Measurements from ENCODE around the gene TMEM219. TPM values are rescaled to one million over a fixed set of nuclear protein-coding genes. Genes with fewer than 3 reads are reported as not detected.
"Not testable (repeated sequence)": the region's sequence is repeated elsewhere in the genome, so short reads cannot be mapped to it uniquely, and the experiment has no call there.

The TMEM219 gene, protein sequence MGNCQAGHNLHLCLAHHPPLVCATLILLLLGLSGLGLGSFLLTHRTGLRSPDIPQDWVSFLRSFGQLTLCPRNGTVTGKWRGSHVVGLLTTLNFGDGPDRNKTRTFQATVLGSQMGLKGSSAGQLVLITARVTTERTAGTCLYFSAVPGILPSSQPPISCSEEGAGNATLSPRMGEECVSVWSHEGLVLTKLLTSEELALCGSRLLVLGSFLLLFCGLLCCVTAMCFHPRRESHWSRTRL
- 66.2 TPM for total RNA-seq
- long read RNA-seq, transcript TMEM219-201 (6 exons, 999 nt) = major isoform, 28 of 104 reads
- long read RNA-seq, transcript TMEM219-204 (5 exons, 1,292 nt) = minor isoform, 15 of 104 reads
- long read RNA-seq, partial matches to known transcripts = 5 of 104 reads
- long read RNA-seq, other reads (novel, unspliced or antisense) = 54 of 104 reads

DNA sequence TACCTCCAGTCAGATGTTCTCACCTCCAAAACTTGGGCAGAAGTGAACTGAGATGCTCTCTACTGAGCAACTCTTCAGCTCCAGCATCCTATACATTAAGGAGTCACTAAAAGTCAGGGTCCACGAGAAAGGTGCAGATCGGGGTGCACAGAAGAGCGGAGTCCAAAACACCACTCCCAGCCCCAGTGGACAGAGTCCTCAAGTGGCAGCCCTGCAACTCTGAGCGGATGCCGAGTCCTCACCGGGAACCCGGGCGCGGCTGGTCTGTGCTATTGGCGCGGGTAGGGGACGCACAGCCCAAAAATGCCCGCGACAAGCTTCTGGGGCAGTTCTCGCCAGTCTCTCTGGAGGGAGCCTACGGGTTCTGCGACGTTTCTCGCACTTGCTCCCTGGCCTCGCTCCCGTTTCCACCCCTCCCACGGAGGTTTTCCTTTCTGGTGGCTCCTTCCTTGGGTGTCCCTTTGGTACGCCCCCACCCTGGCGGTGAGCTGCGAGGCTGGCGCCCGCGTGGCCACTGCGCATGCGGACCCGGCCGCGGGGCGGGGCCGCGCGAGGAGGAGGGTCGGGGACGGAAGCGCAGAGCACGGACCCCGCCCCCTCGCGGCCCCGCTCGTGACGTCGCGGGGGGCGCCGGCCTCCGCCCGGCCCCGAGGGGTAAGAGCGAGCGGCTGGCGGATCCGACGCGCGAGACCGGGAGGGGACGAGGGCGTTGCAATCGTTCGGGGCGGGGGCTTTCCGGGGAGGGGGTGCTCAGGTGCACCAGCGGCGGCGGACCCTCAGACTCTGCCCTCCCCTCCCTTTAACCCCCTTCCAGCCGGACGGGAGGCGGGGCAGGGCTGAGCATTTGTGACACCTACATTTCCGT, at the start of gene TMEM219:
Gene TMEM219 (plus strand): TSS at position 601 of the 865 bp plus-strand sequence. CDS start 1,065 bp downstream, outside the sequence.
- peak; percentile 99 for ATAC-seq
- peak; percentile 95 for DNase-seq
- intact Hi-C loops (cut with micrococcal nuclease) = no loop called here

DNA sequence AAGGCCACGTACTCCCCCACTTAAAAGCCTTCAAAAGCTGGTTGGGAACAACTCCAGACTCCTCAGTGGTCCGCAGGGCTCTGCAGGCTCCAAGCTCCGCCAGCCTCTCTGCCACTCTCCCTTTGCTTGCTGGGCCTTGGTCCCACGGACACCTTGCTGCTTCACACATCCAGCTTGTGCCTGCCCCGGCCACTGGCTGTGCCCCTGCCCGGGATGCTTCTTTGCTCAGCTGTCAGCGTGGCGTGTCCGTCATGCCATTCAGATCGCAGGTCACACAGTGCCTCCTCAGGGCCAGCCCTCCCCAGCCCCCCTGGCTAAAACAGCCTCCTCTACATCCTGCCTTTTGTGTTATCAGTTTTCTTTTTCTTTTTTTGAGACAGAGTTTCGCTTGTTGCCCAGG, 49.8 kb upstream of the TMEM219 start:
- no peak for ATAC-seq
- intact Hi-C loops (cut with micrococcal nuclease) = no loop called here

DNA sequence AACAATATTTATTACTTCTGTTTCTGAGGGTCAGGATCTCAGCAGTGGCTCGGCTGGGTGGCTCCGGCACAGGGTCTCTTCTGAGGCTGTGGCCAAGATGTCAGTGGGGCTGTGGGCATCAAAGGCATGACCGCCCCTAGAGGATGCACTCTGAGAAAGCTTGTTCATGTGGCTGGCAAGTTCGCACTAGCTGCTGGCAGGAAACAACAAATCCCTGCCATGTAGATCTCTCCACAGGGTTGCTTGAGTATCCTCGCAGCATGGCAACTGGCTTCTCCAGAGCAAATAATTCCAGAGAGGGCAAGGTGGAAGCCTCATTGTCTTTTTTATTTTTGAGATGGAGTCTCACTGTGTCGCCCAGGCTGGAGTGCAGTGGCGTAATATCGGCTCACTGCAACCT, 48.4 kb upstream of the TMEM219 start:
- DNase-seq (no peak), ATAC-seq (no peak)
- intact Hi-C loops (cut with micrococcal nuclease) = no loop called here

More for the DNA sequence above, 49.8 kb upstream of the TMEM219 start:
- no peak for DNase-seq

DNA sequence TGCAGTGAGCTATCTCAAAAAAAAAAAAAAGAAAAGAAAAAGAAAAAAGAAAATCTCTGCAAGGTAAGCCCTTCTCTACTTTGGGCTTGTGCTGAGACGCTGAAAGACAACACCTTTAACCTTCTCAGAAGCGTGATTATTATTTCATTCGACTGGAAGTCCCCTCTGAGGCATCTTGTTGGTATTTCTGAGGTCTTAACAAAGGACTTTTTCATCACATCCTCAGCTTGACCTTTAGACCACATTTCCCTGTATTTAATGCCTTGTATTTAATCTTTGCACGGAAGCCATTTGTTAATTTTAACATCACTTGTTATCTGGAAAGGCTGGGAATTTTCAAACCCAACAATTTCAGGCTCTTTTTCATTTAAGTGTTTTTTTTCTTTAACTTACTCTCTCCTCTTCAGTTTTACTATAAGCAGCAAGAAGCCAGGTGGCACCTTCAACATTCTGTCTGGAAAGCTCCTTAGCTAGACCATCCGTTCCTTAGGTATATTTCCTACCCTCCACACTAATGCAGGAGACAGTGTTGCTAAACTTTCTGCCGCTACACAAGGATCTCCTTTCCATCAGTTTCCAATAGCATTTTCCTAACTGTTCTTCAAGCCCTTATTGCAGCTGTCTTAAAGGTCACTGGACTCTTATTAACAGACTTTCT, 46.2 kb upstream of the TMEM219 start:
- no peak for ATAC-seq
- no peak for DNase-seq
- intact Hi-C loops (cut with micrococcal nuclease) = no loop called here

DNA sequence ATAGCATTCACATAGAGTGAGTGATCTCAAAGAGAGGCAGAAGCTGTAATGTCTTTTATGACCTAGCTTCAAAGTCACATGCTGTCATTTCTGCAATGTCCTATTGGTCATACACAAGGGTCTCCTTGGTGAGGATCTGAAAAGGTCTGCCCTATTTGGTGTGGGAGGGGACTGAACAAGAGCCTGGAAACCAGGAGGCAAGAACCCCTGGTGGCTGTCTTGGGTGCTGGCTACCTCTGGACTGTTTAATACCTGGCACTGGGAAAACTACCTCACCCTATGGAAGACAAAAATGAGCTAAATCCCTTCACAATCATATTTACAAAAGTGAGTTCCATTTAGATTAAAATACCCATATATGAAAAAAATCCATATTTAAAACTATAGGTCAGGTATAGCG, 44.9 kb upstream of the TMEM219 start:
- no peak for ATAC-seq
- intact Hi-C loops (cut with micrococcal nuclease) = no loop called here
- DNase-seq = no peak

DNA sequence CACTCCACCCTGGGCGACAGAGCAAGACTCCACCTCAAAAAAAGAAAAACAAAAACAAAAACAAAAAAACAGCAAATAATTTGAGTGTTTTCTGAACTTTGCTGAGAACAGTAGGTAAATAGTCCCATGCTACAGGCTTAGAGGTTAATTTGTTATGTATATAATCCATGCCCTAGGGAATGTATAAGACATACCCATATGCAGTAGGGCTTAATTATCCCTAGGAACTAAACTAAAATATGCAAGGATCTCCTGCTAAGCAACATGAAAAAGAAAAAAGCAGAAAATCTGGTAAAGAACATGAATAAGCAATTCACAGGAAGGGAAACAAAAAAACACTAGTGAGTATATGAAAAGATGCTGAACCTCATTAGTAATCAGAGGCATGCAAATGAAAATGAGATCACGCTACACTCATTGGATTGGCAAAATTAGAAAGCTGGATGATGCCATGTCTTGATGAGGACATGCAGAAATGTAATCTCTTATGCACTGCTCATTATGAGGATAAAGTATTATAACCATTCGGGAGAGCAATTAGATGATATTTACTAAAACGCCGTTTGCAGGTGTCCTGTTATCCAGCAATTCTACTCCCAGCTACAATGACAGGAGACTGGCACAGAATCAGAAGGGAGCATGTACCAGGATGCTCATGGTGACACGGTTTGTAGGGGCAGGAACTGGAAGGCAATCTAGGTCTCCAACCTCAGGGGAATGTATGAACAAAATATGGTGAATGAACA, 41.4 kb upstream of the TMEM219 start:
- ATAC-seq (no peak), DNase-seq (no peak)
- intact Hi-C loops (cut with micrococcal nuclease) = no loop called here

DNA sequence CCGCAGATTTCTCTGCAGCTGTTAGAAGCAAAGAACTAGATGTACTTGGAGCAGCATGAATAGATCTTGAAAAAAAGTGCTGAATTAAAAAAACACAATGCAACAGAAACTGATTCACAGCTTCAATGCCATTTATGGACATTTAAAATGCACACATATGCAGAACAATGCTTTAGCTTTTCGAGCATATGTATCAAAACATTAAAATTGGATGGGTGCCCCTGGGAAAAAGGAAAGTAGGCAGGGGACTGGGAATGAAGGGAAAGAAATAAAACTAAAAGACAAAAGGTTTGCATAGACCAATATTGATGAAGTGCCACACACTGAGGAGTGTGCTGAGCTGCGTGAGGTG, 40.9 kb upstream of the TMEM219 start:
- intact Hi-C loops (cut with micrococcal nuclease) = no loop called here

DNA sequence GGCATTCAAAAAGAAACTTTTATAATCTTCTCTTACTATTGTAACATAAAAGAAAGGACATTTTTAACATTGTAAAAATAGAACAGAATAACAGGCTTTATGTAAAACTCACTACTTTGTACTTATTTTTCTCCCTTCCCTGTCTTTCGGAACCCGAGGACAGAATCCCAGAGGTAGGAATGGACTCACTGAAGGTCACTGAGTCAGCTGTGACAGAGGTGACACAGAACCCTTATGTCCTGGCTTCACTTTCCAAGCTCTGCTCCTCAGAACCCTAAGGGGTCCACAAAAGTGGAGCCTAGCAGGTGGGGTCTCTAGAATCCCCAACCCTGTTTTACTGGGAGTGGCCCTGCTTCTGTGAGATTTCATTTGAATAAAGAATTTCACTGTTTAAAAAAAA, 39.6 kb upstream of the TMEM219 start:
- intact Hi-C loops (cut with micrococcal nuclease) = no loop called here
- DNase-seq (no peak), ATAC-seq (no peak)

More for the DNA sequence above, 40.9 kb upstream of the TMEM219 start:
- no peak for ATAC-seq
- DNase-seq = no peak

DNA sequence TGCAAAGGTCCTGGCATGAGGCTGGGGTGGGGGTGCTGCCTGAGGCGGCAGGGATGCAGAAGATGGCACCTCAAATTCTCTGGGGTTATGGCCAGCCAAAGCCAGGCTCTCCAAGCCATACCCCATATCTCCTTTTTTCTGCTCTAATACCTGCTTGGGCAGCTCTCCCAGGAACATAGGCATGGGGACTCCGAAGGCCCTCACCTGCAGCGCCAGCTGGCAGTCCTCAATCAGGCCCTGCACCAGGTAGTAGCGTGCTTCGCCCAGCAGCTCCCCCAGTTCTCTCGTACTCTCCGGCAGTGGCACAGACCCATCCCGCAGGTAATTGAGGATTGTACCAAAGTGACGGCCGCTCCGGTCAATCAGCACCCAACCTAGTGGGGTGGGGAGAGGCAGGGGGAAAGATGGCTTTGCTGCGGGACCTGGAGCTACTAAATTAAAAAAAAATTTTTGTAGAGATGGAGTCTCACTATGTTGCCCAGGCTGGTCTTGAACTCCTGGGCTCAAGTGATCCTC, 38.8 kb upstream of the TMEM219 start:
- intact Hi-C loops (cut with micrococcal nuclease) = no loop called here
- DNase-seq = no peak
- ATAC-seq = no peak

DNA sequence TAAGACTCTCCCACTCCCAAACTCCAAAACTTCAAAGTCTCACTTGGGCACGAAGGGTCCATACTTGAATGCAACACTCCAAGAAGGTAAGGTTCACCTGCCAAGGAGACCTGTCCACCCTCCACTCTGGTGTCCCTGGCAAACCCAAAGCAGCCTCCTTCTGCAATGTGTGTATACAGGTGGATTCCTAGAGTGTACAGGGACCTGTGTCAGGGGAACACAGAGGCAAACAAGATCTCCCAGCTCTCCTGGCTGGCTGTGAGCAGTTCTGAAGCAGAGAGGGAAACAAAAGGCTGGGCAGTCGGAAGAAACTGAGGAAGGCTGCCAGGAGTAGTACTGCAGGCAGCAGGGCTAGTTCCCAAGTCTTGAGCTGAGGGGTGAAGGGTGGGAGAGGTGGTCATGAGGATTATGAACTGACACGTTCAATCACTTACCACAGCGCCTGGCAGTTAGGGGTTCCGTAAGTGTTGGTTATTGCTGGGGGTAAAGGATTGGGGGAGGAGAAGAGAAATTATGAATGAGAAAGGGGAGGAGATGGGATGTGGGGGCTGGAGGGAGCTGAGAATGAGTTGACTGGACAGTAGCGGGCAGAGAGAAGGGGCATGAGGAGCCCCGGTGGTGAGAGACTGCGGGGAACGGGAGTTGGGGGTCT, 36.6 kb upstream of the TMEM219 start:
- intact Hi-C loops (cut with micrococcal nuclease) = no loop called here
- DNase-seq (no peak), ATAC-seq (no peak)

DNA sequence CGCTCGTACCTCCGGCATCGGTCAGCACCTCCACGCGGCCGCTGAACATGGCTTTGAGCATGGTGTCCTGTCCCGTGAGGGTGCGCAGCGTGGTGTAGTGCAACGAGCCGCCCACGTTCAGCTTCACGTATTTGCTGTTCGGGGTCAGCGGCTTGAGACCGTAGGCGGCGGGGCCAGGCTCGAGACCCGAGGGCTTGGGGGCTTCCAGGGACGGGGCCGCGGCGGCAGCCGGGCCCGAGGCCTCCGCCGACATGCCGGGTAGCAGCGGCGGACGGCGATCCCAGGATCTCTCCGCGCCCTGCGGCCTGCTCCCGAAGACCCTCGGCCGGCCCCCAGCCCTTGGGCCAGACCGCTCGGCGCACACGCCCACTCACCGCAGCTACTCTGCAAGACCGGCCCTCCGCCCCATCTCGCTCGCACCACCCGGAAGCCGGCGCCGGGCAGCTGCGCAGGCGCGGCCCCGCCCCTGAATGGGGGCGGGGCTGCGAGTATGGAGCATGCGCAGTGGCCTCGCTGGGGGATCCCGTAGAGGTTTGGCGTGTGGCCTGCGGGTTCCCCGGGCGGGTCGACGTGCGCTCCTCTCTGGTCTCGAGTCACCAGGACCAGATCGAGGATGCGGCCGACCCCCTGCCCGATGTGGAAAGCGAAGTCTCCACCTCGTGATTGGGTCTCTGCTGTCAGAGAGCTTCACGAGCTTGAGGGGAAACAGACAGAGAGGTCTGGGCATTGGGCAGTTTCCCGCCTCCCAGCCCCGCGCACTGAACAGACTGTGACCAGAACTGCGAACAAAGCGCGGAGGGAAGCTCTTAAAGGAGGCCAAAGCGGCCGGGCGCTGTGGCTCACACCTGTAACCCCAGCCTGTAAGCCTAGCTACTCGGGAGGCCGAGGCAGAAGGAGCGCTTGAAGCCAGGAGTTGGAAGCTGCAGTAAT, 35.8 kb upstream of the TMEM219 start, which contains the start of gene KCTD13:
Gene KCTD13 (minus strand): TSS at position 446 of the 930 bp plus-strand sequence. CDS start 193 bp downstream, at position 253.
- peak; percentile 99 for ATAC-seq
- DNase-seq = peak; percentile 92
- intact Hi-C loops (cut with micrococcal nuclease) = no loop called here

DNA sequence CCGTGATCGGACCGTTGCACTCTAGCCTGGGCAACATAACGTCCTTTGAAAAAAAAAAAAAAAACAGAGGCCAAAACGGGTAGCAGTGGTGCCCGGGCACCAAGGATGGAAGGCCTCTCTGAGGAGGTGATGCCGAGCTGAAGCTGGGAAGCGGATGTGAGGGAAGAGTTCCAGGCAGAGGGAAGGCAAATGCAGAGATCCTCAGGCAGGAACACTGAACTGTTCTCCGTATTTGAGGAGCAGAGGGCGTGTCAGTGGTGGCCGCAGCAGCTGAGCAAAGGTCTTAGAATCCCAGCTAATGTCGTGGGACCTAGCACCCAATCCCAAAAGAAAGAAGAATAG, 35.2 kb upstream of the TMEM219 start:
- DNase-seq (no peak), ATAC-seq (peak; percentile 50)
- intact Hi-C loops (cut with micrococcal nuclease) = no loop called here

DNA sequence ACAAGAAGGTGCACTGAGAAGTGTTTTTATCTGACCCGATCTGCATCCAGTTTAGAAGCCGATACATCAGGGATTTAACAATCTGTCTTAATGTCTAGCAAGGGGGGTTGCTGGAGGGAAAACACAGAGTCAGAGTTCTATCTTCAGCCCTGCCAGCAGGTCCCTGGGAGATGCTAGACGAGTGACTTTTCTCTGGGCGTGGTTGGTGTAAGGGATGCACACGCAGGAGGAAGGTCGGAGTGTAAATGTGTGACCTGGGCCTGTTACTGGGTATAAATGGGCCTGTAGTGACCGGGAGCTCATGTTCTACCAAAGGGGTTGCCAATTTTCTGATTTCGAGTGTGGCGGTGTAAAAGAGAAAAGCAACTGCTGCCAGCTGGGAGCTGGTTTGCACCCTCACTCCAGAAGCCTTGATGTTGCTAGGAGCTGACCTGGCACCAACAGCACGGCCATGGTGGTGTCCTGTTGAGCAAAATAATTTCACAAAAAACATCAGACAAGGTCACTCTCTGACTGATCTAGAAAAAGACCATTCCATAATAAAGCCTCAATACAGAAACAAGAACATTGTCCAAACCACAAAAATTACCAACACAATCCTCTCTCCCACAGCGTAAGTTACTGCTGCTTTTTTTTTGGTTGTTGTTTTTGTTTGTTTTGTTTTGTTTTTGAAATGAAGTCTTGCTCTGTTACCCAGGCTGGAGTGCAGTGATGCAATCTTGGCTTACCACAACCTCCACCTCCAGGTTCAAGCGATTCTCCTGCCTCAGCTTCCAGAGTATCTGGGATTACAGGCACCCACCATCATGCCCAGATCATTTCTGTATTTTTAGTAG, 34.6 kb upstream of the TMEM219 start:
- DNase-seq (no peak), ATAC-seq (no peak)
- intact Hi-C loops (cut with micrococcal nuclease) = no loop called here

DNA sequence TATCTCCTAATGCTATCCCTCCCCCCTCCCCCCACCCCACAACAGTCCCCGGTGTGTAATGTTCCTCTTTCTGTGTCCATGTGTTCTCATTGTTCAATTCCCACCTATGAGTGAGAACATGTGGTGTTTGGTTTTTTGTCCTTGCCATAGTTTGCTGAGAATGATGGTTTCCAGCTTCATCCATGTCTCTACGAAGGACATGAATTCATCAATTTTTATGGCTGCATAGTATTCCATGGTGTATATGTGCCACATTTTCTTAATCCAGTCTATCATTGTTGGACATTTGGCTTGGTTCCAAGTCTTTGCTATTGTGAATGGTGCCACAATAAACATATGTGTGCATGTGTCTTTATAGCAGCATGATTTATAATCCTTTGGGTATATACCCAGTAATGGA, 30.1 kb upstream of the TMEM219 start:
- ATAC-seq; DNase-seq; intact Hi-C loops (cut with micrococcal nuclease): not testable (repeated sequence)

DNA sequence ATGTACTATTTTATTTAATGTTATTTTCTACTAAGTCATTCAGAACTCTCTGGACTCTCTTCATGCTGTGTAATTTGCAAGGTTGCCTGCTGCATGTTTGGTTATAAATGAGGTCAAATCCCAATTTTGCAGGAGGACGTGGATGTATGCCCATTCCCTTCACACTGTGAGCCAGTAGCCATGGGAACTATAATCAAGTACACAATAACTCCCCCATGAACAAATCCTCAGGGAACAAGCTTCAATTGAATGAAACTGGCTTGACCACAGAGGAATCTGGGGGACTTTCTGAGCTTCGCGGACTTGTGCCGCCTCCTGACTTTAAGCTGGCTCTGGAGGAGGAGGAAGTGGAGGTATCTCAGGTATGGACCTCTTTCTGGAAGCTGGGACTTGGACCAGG, 21.2 kb upstream of the TMEM219 start:
- DNase-seq (no peak), ATAC-seq (no peak)
- intact Hi-C loops (cut with micrococcal nuclease) = no loop called here
